Fibroblast of lung (primary cell): ENCODE results near the gene GSTK1. TPM values are rescaled to one million over a fixed set of nuclear protein-coding genes. Genes with fewer than 3 reads are reported as not detected.

Experiments
- DNase-seq, 2 donors: peaks; one replicate each; pipeline versions ENCODE4 v3.0.0 to v3.0.0-alpha.2; 2010; ENCODE audit warnings: low read depth in 2 of 2
- H2AFZ ChIP-seq: 2 replicates; pipeline ENCODE4 v1.5.1; 2012; ENCODE audit warnings: low read length, control low read depth, inconsistent platforms
- H3K27ac ChIP-seq: 2 replicates; pipeline ENCODE4 v1.5.1; 2011; ENCODE audit warnings: low read length, control low read depth; ENCODE audit not compliant: insufficient read depth
- H3K27me3 ChIP-seq: 2 replicates; pipeline ENCODE4 v1.5.1; 2011; ENCODE audit warnings: mild to moderate bottlenecking, low read length; ENCODE audit not compliant: control insufficient read depth, insufficient read depth
- H3K36me3 ChIP-seq: 2 replicates; pipeline ENCODE4 v1.5.1; 2011; ENCODE audit warnings: low read length; ENCODE audit not compliant: control insufficient read depth, insufficient read depth
- H3K4me1 ChIP-seq: 2 replicates; pipeline ENCODE4 v1.5.1; 2011; ENCODE audit warnings: low read length; ENCODE audit not compliant: control insufficient read depth, insufficient read depth; ENCODE audit errors: extremely low read depth
- H3K4me2 ChIP-seq: 2 replicates; pipeline ENCODE4 v1.5.1; 2011; ENCODE audit warnings: low read length, control low read depth; ENCODE audit not compliant: insufficient read depth; ENCODE audit errors: extremely low read depth
- H3K4me3 ChIP-seq, 4 experiments: fragments of 200-600 bp in 1 of 4; sonication (generic) in 1 of 4; replicated peaks in 1 of 4; 2 replicates each; pipeline ENCODE4 v1.5.1; 2011 to 2016; ENCODE audit warnings: low read length in 4 of 4, low read depth in 3 of 4, mild to moderate bottlenecking in 3 of 4, control low read depth in 2 of 4, inconsistent platforms in 1 of 4, mixed read lengths in 1 of 4; ENCODE audit not compliant: insufficient read depth in 1 of 4; ENCODE audit errors: control extremely low read depth in 1 of 4
- H3K79me2 ChIP-seq: 2 replicates; pipeline ENCODE4 v1.5.1; 2012; ENCODE audit warnings: mild to moderate bottlenecking, low read length, inconsistent platforms; ENCODE audit not compliant: control insufficient read depth, insufficient read depth
- H3K9ac ChIP-seq: 2 replicates; pipeline ENCODE4 v1.5.1; 2011; ENCODE audit warnings: mild to moderate bottlenecking, low read length, control low read depth; ENCODE audit not compliant: insufficient read depth
- H3K9me3 ChIP-seq: 2 replicates; pipeline ENCODE4 v1.5.1; 2012; ENCODE audit warnings: low read depth, low read length; ENCODE audit not compliant: control insufficient read depth, insufficient read depth
- H4K20me1 ChIP-seq: 2 replicates; pipeline ENCODE4 v1.5.1; 2011; ENCODE audit warnings: low read length; ENCODE audit not compliant: control insufficient read depth, insufficient read depth; ENCODE audit errors: extremely low read depth
- EZH2 ChIP-seq: IDR thresholded peaks from 2 replicates; pipeline ENCODE4 v1.5.1; 2012; ENCODE audit warnings: low read length, control low read depth, mild to moderate bottlenecking; ENCODE audit errors: missing control alignments
- polyA plus RNA-seq, 2 donors: library from polyadenylated mRNA; depleted of rRNA in 1 of 2; stranded (reverse) in 1 of 2; unstranded in 1 of 2; fragments of >200 nt; gene quantifications; 2 replicates each; pipeline ENCODE4 v1.2.1, GENCODE V29; 2011 to 2012; ENCODE audit warnings: missing spikeins in 1 of 2
- total RNA-seq: library from RNA; depleted of rRNA; stranded (reverse); fragments of >200 nt; gene quantifications from 2 replicates; pipeline ENCODE4 v1.2.1, GENCODE V29; 2014
- TF ChIP-seq, protein P1 (sequence below), 2 donors: IDR thresholded peaks in 1 of 2; conservative IDR thresholded peaks in 1 of 2; 1 replicate in 1 of 2; 2 replicates in 1 of 2; pipeline ENCODE4 v1.5.1; 2011 to 2012; ENCODE audit warnings: low read length in 2 of 2, control low read depth in 1 of 2, inconsistent platforms in 1 of 2, low read depth in 1 of 2, mild to moderate bottlenecking in 1 of 2

Gene GSTK1
- total and polyA plus RNA-seq, 2 donors (not counting 1 experiment from before 2014, with no cell fraction given) = 110 to 131 TPM

DNA sequence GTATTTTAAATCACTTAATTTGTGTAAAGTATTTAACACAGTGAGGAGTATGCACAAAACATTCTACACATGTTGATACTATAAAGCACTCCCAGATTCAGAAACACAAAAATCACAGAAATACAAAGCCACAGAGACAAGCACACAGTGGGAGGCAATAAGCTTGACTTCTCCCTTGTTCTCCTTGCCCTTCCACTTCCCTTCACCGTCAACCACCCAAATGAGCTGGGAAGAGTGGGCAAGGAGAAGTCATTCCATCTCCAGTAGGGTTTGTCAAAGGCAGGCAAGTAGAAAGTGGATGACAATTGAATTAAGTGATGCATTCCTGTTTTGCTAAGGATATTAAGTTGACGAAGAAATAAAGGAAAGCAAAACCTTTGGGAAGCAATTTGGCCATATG lies 17.3 kb downstream of the GSTK1 start:
- Histone ChIP-seq H2AFZ (no peak overlapping the region), H3K4me1 (no peaks in the 10 kb centered on the region), H3K27me3 (no peaks in the 10 kb centered on the region), H4K20me1 (no peaks in the 10 kb centered on the region), H3K79me2 (no peaks in the 10 kb centered on the region), H3K4me2 (no peak overlapping the region), H3K9ac (no peak overlapping the region), H3K9me3 (no peaks in the 10 kb centered on the region), H3K4me3 (no peak overlapping the region), H3K27ac (no peak overlapping the region), H3K36me3 (no peaks in the 10 kb centered on the region)
- TF ChIP-seq EZH2 = no peak
- TF ChIP-seq, protein P1, sequence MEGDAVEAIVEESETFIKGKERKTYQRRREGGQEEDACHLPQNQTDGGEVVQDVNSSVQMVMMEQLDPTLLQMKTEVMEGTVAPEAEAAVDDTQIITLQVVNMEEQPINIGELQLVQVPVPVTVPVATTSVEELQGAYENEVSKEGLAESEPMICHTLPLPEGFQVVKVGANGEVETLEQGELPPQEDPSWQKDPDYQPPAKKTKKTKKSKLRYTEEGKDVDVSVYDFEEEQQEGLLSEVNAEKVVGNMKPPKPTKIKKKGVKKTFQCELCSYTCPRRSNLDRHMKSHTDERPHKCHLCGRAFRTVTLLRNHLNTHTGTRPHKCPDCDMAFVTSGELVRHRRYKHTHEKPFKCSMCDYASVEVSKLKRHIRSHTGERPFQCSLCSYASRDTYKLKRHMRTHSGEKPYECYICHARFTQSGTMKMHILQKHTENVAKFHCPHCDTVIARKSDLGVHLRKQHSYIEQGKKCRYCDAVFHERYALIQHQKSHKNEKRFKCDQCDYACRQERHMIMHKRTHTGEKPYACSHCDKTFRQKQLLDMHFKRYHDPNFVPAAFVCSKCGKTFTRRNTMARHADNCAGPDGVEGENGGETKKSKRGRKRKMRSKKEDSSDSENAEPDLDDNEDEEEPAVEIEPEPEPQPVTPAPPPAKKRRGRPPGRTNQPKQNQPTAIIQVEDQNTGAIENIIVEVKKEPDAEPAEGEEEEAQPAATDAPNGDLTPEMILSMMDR (conservative IDR thresholded peaks at IDR 0.05 in 1 of 2, IDR thresholded peaks at IDR 0.05 in 1 of 2; ENCODE audit: low read depth in 1 of 2, low read length in 2 of 2) = no peak
- no peak for DNase-seq

DNA sequence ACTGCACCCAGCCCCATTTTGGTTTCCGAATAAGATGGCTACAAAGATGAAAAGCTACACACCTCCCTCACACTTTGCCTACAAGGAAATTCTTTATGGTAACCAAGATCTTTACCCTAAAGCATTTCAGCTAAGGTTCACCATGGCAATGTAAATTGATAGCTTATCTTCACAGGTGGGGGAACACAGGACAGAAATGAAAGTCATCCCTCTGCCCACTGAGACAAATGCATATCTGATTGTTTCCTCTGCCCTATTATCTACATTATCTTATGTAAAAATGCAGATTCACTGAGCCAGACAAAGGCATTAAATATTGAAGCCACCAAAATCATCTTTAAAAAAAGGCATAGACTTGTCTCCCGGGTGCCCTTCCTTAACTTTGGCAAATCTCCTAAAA lies 18.3 kb downstream of the GSTK1 start:
- H3K9ac ChIP-seq = no peak overlapping the region
- no peaks in the 10 kb centered on the region for H4K20me1 ChIP-seq
- no peak overlapping the region for H2AFZ ChIP-seq
- no peaks in the 10 kb centered on the region for H3K27me3 ChIP-seq
- DNase-seq = no peak
- H3K4me1 ChIP-seq = no peaks in the 10 kb centered on the region
- H3K27ac ChIP-seq = no peak overlapping the region
- H3K9me3 ChIP-seq = no peaks in the 10 kb centered on the region
- no peaks in the 10 kb centered on the region for H3K36me3 ChIP-seq
- H3K4me3 ChIP-seq = no peak overlapping the region
- no peak overlapping the region for H3K4me2 ChIP-seq
- no peaks in the 10 kb centered on the region for H3K79me2 ChIP-seq
- TF ChIP-seq, protein P1 (conservative IDR thresholded peaks at IDR 0.05 in 1 of 2, IDR thresholded peaks at IDR 0.05 in 1 of 2; ENCODE audit: low read depth in 1 of 2, low read length in 2 of 2) = no peak
- no peak for TF ChIP-seq EZH2

DNA sequence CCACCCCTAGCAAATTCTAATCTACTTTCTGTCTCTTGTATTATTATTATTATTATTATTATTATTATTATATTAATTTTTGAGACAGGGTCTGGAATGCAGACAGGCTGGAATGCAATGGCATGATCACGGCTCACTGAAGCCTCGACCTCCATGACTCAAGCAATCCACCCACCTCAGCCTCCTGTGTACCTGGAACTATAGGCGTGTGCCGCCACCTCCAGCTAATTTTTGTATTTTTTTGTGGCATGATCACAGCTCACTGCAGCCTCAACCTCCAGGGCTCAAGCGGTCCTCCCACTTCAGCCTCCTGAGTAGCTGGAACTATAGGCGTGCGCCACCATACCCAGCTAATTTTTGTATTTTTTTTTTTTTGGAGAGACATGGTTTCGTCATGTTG lies 18.9 kb downstream of the GSTK1 start:
- Histone ChIP-seq H3K79me2 (no peaks in the 10 kb centered on the region), H3K27ac (no peak overlapping the region), H3K4me1 (no peaks in the 10 kb centered on the region), H3K9me3 (no peaks in the 10 kb centered on the region), H3K4me2 (no peak overlapping the region), H3K9ac (no peak overlapping the region), H3K36me3 (no peaks in the 10 kb centered on the region), H3K27me3 (no peaks in the 10 kb centered on the region), H2AFZ (no peak overlapping the region), H3K4me3 (no peak overlapping the region), H4K20me1 (no peaks in the 10 kb centered on the region)
- TF ChIP-seq EZH2 = no peak
- TF ChIP-seq, protein P1 (conservative IDR thresholded peaks at IDR 0.05 in 1 of 2, IDR thresholded peaks at IDR 0.05 in 1 of 2; ENCODE audit: low read depth in 1 of 2, low read length in 2 of 2) = no peak
- no peak for DNase-seq
